ENCODE results near the gene PSMC4.

Gene PSMC4

DNA sequence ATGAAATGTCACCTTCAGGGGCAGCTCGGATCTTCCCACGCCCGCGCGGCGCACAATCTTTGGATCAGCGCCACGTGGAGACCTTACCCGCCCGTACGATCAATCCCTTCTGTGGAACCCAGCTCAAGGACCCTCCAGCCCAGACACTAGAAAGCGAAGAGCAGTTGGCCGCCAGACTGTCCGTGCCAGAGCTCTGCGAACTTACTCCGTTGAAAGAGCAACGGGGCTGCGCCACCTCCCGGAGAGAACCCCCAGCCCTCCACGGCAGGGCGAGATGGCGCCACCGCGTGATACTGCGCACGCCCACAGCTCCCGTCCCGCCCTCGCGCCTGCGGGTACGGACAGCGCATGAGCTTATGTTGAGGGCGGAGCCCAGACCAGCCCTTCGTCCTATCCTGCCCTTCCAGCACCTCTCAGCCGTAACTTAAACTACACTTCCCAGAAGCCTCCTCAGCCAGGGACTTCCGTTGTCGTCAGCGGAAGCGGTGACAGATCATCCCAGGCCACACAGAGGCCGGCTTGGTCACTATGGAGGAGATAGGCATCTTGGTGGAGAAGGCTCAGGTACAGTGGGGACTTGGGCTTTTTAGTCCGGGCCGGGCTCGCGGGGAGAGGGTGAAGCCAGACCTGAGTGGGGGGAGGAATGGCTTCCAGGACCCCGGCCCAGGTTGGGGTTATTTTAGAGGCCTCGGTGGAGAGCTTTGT is at the start of gene PSMC4:
Gene PSMC4, plus strand, starts transcription at position 491 of the 705 bp plus-strand sequence. Its CDS starts 38 bp downstream, at position 529.
- peak; percentile 88 to 100 (median 98) for DNase-seq

DNA sequence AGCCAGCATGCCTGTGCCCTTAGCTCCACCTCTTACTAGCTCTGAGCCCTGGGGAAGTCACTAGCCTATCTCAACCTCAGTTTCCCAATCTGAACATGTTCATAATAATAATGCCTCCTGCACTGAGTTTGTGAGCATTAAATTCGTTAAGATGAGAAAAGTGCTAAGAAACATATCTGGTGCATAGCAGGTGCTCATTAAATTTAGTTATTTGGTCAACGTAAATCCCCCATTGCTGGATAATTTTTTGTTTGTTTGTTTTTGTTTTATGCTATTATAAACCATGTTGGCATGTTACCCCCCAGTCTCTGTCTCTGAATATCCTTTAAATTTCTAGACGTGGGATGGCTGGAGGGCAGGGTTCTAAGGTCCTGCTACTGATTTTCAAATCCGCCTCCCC is 47.1 kb upstream of the PSMC4 start:
- DNase-seq: no peak

DNA sequence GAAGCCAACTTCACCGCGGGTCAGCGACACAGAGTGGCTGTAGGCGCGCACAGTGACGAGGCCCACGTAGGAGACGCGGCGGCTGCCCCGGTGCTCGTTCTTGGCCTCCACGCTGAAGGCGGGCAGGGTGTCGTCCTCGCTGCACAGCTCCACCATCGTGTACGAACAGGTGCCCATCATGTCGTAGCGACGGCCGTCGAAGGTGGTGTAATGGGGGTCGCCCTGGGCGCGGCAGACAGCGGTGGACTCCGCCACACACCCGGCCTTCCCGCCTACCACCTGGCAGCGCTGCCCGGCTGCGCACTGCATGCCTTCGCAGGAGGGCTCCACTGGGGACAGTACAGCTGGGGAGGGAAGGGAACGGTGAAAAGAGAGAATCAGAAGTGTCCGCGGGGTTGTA is 46.6 kb upstream of the PSMC4 start:
- DNase-seq: no peak

DNA sequence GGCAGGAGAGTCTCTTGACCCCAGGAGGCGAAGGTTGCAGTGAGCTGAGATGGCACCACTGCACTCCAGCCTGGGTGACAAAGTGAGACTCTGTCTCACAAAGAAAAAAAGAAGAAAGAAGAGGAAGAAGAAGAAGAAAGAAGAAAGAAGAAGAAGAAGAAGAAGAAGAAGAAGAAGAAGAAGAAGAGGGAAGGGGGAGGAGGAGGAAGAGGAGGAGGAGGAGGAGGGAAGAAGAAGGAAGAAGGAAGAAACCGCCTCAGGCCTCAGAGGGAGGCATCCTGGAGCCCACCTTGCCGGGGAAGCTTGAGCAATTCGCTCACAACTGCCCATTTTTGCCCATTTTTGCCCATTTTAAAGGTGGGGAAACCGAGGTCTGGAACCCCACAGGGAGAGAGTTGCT is 46.0 kb upstream of the PSMC4 start:
- DNase-seq: no peak

DNA sequence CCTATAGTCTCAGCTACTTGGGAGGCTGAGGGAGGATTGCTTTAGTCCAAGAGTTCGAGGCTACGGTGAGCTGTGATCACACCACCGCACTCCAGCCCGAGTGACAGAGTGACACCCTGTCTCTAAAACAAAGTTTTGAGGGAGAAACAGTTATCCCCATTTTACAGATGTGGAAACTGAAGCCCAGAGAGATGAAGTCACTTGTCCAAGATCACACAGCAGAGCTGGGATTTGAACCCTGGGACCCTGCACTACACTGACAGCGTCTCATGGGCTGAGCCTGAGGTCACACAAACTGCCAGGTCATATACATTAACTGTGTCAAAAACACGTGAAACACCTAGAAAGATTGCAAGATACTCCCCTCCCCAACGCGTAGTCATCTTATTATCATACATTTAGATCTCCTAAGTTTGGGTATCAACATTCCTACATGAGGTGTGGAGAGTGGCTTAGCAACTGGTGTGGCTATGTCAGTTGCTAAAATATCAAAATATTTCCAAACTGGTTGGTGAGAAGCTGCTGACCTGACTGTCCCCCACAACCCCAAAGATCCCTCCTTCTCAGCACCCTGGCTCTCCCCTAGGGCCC is 44.7 kb upstream of the PSMC4 start:
- no peak for DNase-seq

DNA sequence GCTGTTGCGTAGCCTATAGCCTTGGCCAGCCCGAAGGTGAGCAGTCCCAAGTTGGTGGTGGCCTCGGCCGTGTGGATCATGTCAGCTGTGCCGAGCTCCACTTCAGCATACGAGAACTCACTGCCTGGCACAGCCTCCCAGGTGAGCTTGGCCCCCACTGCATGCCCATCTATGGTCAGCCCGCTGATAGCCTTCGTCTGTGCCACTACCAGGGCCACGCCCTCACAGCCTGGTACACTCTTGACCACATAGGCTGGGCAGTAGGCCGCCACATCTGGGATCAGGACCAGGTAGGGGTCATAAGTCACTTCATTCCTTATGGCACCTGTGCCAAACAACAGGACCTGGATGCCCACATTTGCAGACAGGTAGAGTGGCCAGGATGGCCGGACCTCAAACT is 43.9 kb upstream of the PSMC4 start:
- no peak for DNase-seq

DNA sequence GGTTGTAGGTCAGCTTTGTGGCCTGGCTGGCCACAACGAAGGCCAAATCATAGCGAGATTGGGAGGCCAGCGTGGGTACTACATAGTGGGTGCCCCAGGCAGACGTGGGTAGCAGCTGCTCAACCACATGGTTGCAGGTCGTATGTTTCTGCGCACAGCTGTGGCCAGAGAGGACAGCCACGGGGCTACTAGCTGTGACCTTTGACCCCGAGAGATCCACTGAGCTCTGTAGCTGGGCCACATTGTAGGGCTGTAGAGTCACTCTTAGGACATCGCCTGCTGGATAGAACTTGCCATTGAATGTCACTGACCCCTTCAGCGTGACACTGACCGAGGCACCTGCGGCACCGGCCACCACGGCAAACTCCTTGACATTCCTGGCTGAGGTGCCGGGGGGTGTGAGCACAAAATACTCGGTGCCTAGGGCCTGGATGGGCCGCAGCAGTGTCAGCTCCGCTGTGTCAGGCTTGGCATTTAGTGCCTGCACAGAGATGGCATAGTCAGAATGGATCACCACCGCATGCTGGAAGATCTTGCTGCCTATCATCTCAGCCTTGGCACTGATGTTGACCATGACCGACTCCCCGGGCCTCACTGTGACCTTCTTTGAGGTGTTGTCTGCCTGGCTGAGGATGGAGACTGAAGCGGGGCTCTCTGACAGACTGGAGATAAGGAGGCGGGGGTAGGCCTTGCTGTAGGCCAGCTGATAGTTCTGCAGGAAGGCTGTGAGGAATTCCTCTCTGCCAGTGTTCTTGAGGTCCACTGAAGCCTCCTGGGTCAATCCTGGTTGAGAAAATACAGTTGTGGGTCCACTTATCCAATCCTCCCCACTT is 43.2 kb upstream of the PSMC4 start:
- no peak for DNase-seq

DNA sequence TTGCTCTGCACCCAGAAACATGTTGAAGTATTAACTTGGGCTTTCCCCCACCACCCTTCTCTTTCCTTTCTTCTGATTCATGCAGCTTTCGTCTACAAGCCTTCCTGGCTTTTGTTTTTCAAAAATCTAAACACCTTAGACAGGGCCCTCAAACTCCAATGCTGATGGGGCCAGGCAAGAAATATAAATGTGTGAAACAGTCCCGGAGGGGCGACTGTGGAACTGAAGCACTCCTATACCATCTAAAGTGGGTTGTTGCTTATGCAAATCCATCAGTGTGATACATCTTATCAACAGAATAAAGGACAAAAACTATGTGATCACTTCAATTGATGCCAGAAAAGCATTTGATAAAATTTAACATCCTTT is 42.6 kb upstream of the PSMC4 start:
- DNase-seq: no peak

DNA sequence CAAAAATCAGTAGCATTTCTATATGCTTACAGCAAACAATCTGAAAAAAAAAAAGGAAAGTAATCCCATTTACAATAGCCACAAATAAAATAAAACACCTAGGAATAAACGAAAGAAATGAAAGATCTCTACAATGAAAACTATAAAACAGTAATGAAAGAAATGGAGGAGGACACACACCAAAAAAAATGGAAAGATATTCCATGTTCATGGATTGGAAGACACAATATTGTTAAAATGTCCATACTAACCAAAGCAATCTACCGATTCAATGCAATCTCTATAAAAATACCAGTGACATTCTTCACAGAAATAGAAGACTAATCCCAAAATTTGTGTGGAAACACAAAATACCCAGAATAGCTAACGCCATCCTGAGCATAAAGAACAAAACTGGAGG is 41.2 kb upstream of the PSMC4 start:
- DNase-seq: no peak

DNA sequence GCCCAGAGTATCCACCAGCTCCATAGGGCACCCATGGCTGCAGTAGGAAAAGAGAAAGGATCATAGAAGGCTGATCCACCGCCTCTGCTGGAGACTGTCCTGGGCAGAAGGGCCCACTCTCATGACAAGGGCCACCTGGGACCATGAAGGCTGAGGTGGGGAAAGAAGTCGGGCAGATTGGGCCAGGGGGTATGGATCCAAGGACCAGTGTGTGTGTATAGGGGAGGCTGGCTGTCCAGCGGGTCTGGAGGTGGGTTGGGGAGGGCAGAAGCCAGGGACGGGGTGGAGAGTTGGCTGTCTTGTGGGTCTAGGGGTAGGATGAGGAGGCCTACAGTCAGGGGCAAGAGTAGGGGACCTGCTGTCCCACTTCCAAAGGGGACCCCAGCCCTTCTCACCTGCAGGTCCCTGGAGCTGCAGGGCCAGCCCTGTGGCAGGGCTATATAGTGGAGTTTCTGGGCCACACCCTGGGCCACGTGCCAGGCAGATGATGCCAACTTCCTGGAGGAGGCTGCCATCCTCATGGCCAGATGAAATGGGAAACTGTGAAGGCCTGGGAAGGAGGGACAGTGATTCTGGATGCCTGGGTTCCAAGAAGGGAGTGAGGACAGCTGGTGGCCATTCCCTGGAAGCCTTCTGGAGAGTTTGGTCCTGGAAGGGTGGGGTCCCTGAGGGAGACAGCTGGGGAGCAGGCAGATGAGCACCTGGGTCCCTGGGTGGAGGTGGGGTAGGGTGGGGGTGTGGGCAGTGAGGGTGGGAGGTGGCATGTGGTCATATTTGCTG is 36.2 kb upstream of the PSMC4 start, which contains the start of gene FCGBP:
Gene FCGBP, minus strand, starts transcription at position 51 of the 780 bp plus-strand sequence.
- DNase-seq: no peak

DNA sequence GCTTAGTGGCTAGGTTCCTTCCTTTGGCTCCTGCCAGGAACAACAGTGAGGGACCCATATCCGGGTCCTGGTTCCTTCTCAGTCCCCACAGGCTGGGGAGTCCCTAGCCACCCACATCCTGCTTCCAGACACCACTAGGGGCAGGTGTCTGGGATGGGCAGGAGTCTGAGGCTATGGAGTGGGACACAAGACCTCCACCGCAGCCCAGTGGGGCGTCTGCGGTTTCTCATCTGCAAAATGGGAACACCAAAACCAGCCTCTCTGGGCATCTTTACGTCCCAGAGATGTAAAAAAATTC is 35.7 kb upstream of the PSMC4 start:
- DNase-seq: no peak

DNA sequence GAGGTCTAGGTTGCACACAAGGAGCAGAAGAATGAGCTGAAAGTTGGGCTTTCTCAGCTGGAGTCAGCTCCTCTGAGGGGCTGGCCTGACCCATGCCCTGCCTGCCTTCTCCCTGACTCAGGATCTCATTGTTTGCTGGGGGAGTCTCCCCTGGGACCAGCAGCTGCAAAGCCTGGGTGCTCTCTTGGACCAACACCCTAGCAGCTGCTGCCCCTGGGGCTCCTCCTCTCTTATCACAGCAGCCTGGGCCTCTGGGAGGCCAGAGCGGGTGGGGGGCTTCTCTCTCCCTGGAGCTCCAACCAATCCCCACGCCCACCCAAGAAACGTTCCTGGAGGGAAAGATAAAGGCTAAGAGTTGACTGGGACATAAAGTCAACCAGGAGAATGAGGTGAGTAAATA is 34.9 kb upstream of the PSMC4 start:
- no peak for DNase-seq

DNA sequence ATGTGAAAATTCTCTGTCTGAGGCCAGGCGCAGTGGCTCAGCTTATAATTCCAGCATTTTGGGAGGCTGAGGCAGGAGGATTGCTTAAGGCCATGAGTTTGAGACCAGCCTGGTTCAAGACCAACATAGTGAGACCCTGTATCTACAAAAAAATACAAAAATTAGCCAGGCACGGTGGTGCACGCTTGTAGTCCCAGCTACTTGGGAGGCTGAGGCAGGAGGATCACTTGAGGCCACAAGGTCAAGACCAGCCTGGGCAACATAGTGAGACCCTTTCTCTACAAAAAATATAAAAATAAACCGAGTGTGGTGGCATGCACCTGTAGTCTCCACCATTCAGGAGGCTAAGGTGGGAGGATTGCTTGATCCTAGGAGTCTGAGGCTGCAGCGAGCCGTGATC is 34.3 kb upstream of the PSMC4 start:
- DNase-seq: no peak

DNA sequence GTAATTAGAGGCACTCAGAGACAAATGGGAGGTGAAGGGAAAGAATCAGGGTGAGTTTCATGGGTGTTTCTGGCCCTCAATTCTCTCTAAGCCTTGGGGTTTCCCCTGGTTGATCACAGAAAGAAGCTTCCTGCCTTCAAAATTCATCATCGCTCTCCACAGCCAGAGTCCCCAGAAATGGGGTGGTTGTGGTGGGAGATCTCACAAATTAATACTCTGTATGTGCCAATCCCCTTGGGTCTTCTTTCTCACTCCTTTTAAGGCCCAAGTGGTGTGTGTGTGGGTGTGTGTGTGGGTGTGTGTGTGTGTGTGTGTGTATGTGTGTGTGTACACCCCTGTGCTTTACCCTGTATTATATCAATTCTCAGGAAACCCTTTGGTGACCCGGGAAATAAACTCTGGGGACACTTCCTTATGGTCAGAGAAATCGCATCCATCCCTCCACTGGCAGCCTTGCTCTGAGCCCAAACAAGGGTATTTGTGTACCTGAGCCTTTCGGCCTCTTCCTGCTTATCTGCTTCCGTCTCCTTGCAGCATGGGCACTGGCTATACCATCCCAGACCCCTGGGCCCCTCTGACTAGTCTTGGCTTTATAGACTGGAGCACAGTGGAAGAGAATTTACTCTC is 33.8 kb upstream of the PSMC4 start:
- no peak for DNase-seq

DNA sequence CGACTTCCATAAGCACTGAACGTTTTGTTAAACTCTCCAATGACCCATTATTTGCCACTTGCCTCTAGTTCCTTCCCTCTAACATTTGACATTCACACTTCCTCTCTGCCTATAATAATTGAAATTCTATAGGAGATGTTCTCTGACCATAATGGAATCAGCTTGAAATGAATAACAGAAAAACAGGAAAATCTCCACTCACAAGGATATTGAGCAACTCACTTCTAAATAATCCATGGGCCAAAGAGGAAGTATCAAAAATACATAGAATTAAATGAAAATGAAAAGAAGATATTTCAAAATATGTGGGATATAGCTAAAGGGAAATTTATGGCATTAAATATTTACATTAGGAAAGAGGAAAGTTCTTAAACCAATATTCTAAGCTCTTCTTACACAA is 33.2 kb upstream of the PSMC4 start:
- DNase-seq: no peak

DNA sequence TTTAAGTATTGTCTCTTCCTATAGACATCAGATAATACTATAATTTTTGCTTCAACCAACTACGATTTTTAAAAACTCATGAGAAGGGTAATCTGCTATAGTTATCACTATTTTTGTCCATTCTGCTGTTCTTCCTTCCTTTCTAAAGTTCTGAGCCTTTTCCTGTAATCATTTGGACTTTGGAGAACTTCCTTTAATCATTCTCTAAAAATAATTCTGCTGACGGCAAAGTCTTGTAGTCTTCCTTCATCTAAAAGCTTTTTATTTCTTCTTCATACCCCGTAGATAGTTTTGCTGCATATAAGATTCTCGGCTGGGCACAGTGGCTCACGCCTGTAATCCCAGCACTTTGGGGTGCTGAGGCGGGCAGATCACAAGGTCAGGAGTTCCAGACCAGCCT is 31.4 kb upstream of the PSMC4 start:
- DNase-seq: no peak

DNA sequence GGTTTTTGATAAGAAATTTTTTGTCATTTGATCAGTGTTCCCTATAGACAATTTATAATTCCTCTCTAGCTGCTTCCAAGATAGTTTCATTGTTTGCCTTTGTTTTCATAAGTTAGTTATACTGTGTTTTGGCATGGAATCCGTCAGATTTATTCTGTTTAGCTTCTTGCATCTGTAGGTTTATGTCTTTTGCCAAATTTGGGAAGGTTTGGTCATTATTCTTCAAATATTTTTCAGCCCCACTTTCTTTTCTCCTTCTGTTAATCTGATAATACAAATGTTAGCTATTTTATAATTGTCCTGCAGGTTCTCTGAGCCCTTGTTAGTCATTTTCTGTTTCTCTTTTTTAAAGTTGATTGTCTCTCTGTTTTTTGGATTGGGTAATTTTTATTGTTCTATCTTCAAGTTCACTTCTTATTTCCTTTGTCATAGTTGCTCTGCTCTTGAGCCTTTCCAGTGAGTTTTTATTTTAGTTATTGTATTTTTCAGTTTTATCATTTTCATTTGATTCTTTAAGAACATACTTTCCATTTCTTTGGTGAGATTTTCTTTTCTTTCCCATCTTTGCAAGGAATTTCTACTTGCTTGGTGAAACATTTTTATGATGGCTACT is 30.6 kb upstream of the PSMC4 start:
- no peak for DNase-seq

DNA sequence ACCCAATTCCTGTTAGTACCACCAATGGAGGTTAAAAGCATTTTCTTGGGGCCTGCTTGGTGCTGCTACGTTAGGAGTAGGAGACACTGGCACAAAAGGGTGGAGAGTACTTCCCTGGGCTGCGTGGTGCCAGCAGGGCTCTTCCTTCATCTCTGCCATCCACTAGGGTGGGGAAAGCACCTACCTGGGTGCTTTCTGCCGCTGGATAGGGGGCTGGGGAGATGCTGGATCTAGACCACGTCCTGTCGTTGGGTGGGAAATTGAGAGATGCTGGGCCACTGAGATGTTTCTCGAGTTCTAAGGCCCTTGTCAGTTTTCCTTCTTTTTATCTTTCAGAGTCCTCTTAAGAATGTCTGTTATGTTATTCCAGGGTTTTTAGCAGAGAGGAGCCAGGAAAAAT is 29.8 kb upstream of the PSMC4 start:
- DNase-seq: no peak

DNA sequence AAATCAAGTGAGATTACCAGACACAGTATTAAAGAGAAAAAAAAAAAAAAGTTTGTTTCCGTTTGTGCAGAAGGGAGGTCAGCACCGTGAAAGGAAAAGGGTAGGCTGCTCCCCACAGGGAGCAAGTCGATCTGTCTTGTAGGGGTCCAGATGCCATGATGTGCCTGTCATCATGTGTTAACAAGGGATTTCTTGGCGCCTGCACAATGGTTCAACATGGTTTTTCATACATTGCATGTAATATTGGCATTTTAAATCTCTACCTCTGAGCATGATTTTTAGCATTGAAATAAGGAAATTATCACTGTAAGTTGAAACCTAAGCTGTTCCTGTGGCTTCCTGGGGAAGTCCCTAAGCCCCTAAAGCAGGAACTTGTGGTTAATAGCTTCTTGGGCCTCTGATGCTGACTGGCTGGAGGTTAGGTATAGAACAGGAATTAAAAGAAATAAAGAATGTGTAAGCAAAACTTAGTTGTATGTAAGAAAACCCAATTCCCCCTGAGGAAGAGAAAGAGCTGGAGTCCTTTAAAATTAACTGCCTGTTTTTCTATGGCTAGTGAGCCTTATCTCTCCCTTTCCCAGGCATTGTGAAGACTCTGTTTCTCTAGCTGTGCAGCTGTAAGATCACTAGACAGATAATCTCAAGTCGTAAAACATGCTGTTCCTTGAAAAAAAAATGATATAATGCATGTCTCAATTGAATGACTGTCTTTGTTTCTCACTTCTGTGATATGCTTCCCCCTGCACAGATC is 29.2 kb upstream of the PSMC4 start:
- DNase-seq: peak in 3 of 58 donors; percentile 2 to 11 (median 5)

DNA sequence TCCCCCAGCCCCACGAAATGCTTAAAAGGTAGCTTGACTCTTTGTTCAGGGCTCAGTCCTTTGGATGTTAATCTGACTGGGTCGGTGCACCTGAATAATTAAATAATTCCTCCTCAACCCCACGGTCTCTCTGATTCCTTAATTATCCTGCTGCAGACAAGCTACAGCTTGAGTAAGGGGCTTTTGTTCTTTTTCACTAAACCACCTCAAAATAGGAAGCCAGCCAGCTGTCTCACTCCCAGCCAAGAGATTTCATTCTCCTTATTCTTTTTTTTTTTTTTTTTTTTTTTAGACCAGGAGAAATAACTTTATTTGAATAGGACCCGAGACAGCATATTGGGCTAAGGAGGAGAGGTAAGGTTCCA is 28.6 kb upstream of the PSMC4 start:
- no peak for DNase-seq
